Neural cell (in vitro differentiated cells): ENCODE measurements around the gene CLIC4. TPM values are rescaled to one million over a fixed set of nuclear protein-coding genes. Genes with fewer than 3 reads are reported as not detected.

Source experiments
- H2AFZ ChIP-seq: fragments of 200-600, 300-800 bp; sonication (generic), shearing (Covaris generic); 2 replicates; pipeline ENCODE4 v1.6.0; 2014; ENCODE audit warnings: low read depth, mild to moderate bottlenecking, antibody characterized with exemption, low read length, moderate library complexity
- H3F3A ChIP-seq: fragments of 200-600 bp; shearing (Covaris generic); 2 replicates; pipeline ENCODE4 v1.6.1; 2016; ENCODE audit warnings: mild to moderate bottlenecking, moderate library complexity, mixed read lengths, antibody characterized with exemption, low read length; ENCODE audit not compliant: insufficient read depth, poor library complexity, severe bottlenecking
- H3K27ac ChIP-seq: fragments of 200-600, 300-800 bp; sonication (generic), shearing (Covaris generic); 2 replicates; pipeline ENCODE4 v1.5.1; 2014; ENCODE audit warnings: mild to moderate bottlenecking, low read length, moderate library complexity
- H3K27me3 ChIP-seq: fragments of 300-800, 200-600 bp; sonication (generic), shearing (Covaris generic); 2 replicates; pipeline ENCODE4 v1.6.0; 2014; ENCODE audit warnings: mild to moderate bottlenecking, low read depth, low read length, moderate library complexity; ENCODE audit not compliant: insufficient read depth
- H3K36me3 ChIP-seq: fragments of 300-800, 200-600 bp; sonication (generic), shearing (Covaris generic); 2 replicates; pipeline ENCODE4 v1.5.1; 2014; ENCODE audit warnings: mild to moderate bottlenecking, antibody characterized with exemption, low read length, moderate library complexity; ENCODE audit not compliant: insufficient read depth
- H3K4me2 ChIP-seq: fragments of 300-800, 200-600 bp; sonication (generic), shearing (Covaris generic); 2 replicates; pipeline ENCODE4 v1.6.0; 2014; ENCODE audit warnings: mild to moderate bottlenecking, low read length
- H3K4me3 ChIP-seq: fragments of 300-800, 200-600 bp; sonication (generic), shearing (Covaris generic); 2 replicates; pipeline ENCODE4 v1.5.1; 2014; ENCODE audit warnings: mild to moderate bottlenecking, low read length, moderate library complexity
- H3K79me2 ChIP-seq: fragments of 200-600 bp; shearing (Covaris generic); replicated peaks from 2 replicates; pipeline ENCODE4 v1.6.0; 2014; ENCODE audit warnings: mild to moderate bottlenecking, low read length, moderate library complexity; ENCODE audit not compliant: insufficient read depth
- H3K9ac ChIP-seq: fragments of 300-800, 200-600 bp; sonication (generic), shearing (Covaris generic); 2 replicates; pipeline ENCODE4 v1.6.1; 2016; ENCODE audit warnings: mild to moderate bottlenecking, low read length, mixed read lengths
- H3K9me2 ChIP-seq: fragments of 200-600 bp; shearing (Covaris generic); 2 replicates; pipeline ENCODE4 v1.6.1; 2016; ENCODE audit warnings: mild to moderate bottlenecking, low read length, mixed read lengths; ENCODE audit not compliant: insufficient read depth
- H3K9me3 ChIP-seq: fragments of 200-600, 300-800 bp; sonication (generic), shearing (Covaris generic); 2 replicates; pipeline ENCODE4 v1.6.1; 2016; ENCODE audit warnings: mild to moderate bottlenecking, mixed run types, low read length, moderate library complexity, mixed read lengths
- H4K20me1 ChIP-seq: fragments of 200-600 bp; shearing (Covaris generic); 2 replicates; pipeline ENCODE4 v1.6.1; 2016; ENCODE audit warnings: mild to moderate bottlenecking, mixed run types; ENCODE audit not compliant: insufficient read depth
- CTCF ChIP-seq: fragments of 450-650 bp; IDR thresholded peaks from 2 replicates; pipeline ENCODE4 v1.5.1; 2014; ENCODE audit warnings: antibody characterized with exemption, mild to moderate bottlenecking, moderate library complexity; ENCODE audit not compliant: poor library complexity, severe bottlenecking
- EP300 ChIP-seq: fragments of 450-650 bp; conservative IDR thresholded peaks from 2 replicates; pipeline ENCODE4 v1.6.1; 2014; ENCODE audit warnings: antibody characterized with exemption, mild to moderate bottlenecking, moderate library complexity; ENCODE audit not compliant: poor library complexity, severe bottlenecking
- EZH2 ChIP-seq: fragments of 200-600, 300-800 bp; shearing (Covaris generic), sonication (generic); IDR thresholded peaks from 2 replicates; pipeline ENCODE4 v1.6.1; 2014; ENCODE audit warnings: antibody characterized with exemption, low read length, borderline replicate concordance, mild to moderate bottlenecking; ENCODE audit not compliant: insufficient read depth, poor library complexity, severe bottlenecking
- MXI1 ChIP-seq: fragments of 450-650 bp; conservative IDR thresholded peaks from 2 replicates; pipeline ENCODE4 v1.6.1; 2014; ENCODE audit warnings: antibody characterized with exemption, mild to moderate bottlenecking; ENCODE audit not compliant: poor library complexity, severe bottlenecking
- POLR2AphosphoS5 ChIP-seq: IDR thresholded peaks from 2 replicates; pipeline ENCODE4 v1.6.1; 2012
- RAD21 ChIP-seq: fragments of 450-650 bp; conservative IDR thresholded peaks from 2 replicates; pipeline ENCODE4 v1.6.1; 2014; ENCODE audit warnings: antibody characterized with exemption, mild to moderate bottlenecking, moderate library complexity
- REST ChIP-seq: IDR thresholded peaks from 2 replicates; pipeline ENCODE4 v1.6.1; 2012; ENCODE audit warnings: borderline replicate concordance
- SMC3 ChIP-seq: fragments of 450-650 bp; conservative IDR thresholded peaks from 2 replicates; pipeline ENCODE4 v1.6.1; 2014; ENCODE audit warnings: antibody characterized with exemption, mild to moderate bottlenecking, moderate library complexity; ENCODE audit not compliant: poor library complexity
- TAF1 ChIP-seq: IDR thresholded peaks from 2 replicates; pipeline ENCODE4 v1.6.1; 2012; ENCODE audit warnings: low read depth
- polyA plus RNA-seq: library from polyadenylated mRNA; depleted of rRNA; stranded (reverse); fragments of >200 nt; gene quantifications from 2 replicates; pipeline ENCODE4 v1.2.3, GENCODE V29; 2014

Gene CLIC4
- polyA plus RNA-seq, 1 donor from 2014 or later, result 133 TPM

GRCh38 chr1:24761582-24761981 lies 16.3 kb downstream of the CLIC4 start (continued):
- TF ChIP-seq SMC3 (no peak), EP300 (no peak)

GRCh38 chr1:24762133-24762676 lies 17.0 kb downstream of the CLIC4 start:
- H2AFZ ChIP-seq, result no peak overlapping the region
- TF ChIP-seq POLR2AphosphoS5 (no peak), EP300 (no peak), SMC3 (no peak), EZH2 (no peak), REST (no peak), TAF1 (no peak), MXI1 (no peak), CTCF (no peak), RAD21 (no peak)
- no peaks in the 10 kb centered on the region for H3K9me3 ChIP-seq
- H3K4me2 ChIP-seq, result no peak overlapping the region
- H3K27ac ChIP-seq, result no peak overlapping the region
- no peak overlapping the region for H3K4me3 ChIP-seq
- H4K20me1 ChIP-seq, result no peaks in the 10 kb centered on the region
- H3K27me3 ChIP-seq, result no peaks in the 10 kb centered on the region
- no peak overlapping the region for H3K9ac ChIP-seq
- H3F3A ChIP-seq, result no peaks in the 10 kb centered on the region
- no peaks in the 10 kb centered on the region for H3K36me3 ChIP-seq
- peaks cover 72% of the 10 kb centered on the region for H3K79me2 ChIP-seq
- no peaks in the 10 kb centered on the region for H3K9me2 ChIP-seq

- no peaks in the 10 kb centered on the region for H3K9me3 ChIP-seq
- H2AFZ ChIP-seq, result no peak overlapping the region
- H3K27ac ChIP-seq, result no peak overlapping the region
- peaks cover 67% of the 10 kb centered on the region for H3K79me2 ChIP-seq
- no peaks in the 10 kb centered on the region for H3K36me3 ChIP-seq
- no peaks in the 10 kb centered on the region for H3K9me2 ChIP-seq
- H3K9ac ChIP-seq, result no peak overlapping the region
- H3K27me3 ChIP-seq, result no peaks in the 10 kb centered on the region
- TF ChIP-seq MXI1 (no peak), POLR2AphosphoS5 (no peak), REST (no peak), CTCF (no peak), SMC3 (no peak), RAD21 (no peak), EZH2 (no peak), EP300 (no peak), TAF1 (no peak)
- no peak overlapping the region for H3K4me2 ChIP-seq
- no peak overlapping the region for H3K4me3 ChIP-seq
- H4K20me1 ChIP-seq, result no peaks in the 10 kb centered on the region
- no peaks in the 10 kb centered on the region for H3F3A ChIP-seq
Observed at GRCh38 chr1:24763671-24764070, 18.4 kb downstream of the CLIC4 start.
